ENCODE data around the gene MRPL39.

MRPL39 gene

GRCh38 chr21:25607151-25608043, at the start of gene MRPL39:
TSS of gene MRPL39 (minus strand) at chr21:25607481. CDS start at chr21:25607475, 6 bp downstream.
- H3K36me3 ChIP-seq (replicated peaks) = peaks cover 10% of the 10 kb centered on the region
- TF ChIP-seq, protein P1, sequence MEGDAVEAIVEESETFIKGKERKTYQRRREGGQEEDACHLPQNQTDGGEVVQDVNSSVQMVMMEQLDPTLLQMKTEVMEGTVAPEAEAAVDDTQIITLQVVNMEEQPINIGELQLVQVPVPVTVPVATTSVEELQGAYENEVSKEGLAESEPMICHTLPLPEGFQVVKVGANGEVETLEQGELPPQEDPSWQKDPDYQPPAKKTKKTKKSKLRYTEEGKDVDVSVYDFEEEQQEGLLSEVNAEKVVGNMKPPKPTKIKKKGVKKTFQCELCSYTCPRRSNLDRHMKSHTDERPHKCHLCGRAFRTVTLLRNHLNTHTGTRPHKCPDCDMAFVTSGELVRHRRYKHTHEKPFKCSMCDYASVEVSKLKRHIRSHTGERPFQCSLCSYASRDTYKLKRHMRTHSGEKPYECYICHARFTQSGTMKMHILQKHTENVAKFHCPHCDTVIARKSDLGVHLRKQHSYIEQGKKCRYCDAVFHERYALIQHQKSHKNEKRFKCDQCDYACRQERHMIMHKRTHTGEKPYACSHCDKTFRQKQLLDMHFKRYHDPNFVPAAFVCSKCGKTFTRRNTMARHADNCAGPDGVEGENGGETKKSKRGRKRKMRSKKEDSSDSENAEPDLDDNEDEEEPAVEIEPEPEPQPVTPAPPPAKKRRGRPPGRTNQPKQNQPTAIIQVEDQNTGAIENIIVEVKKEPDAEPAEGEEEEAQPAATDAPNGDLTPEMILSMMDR (IDR thresholded peaks at IDR 0.05; ENCODE audit: low read depth, low read length, missing control alignments) = peak; percentile 84
- peak within 1 kb of the TSS; percentile 86 for H3K4me3 ChIP-seq (ENCODE audit: low read depth, low read length)
- in situ Hi-C loops (cut with HindIII; ENCODE audit: low pct_ligation_motif_present, low sequenced_read_pairs) = no loop called here
- no peaks in the 10 kb centered on the region for H3K27me3 ChIP-seq (replicated peaks)
- H3K27ac ChIP-seq = peak within 1 kb of the TSS; percentile 80
- peak; percentile 86 for DNase-seq

DNA sequence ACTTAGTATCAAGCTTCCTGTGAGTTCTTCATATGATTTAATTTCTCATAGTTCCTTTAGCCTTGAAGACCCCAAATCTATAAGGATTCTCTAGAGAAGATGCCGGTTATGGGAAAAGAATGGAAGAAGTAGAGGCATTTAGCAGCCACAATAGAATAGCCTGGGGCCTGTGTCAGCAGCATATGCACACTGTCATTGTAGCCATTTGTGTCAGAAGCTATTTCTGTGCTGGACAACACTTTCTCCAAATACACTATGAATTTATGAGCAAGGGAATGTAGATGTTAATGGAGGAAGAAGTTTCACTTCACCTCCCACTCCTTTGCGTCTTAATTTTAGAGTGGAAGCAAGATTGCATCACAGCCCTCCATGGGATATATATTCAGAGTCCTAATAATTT, 49.1 kb upstream of the MRPL39 start:
- Histone ChIP-seq H3K27me3 (replicated peaks) (no peaks in the 10 kb centered on the region), H3K27ac (no peak overlapping the region), H3K36me3 (replicated peaks) (no peaks in the 10 kb centered on the region), H3K4me3 (ENCODE audit: low read depth, low read length) (no peak overlapping the region)
- TF ChIP-seq, protein P1 (IDR thresholded peaks at IDR 0.05; ENCODE audit: low read depth, low read length, missing control alignments) = no peak
- no peak for DNase-seq
- in situ Hi-C loops (cut with HindIII; ENCODE audit: low pct_ligation_motif_present, low sequenced_read_pairs) = no loop called here

GRCh38 chr21:25649146-25649545, 41.9 kb upstream of the MRPL39 start:
- no peak overlapping the region for H3K27ac ChIP-seq
- no peak for DNase-seq
- H3K27me3 ChIP-seq (replicated peaks) = no peaks in the 10 kb centered on the region
- in situ Hi-C loops (cut with HindIII; ENCODE audit: low pct_ligation_motif_present, low sequenced_read_pairs) = no loop called here
- TF ChIP-seq, protein P1 (IDR thresholded peaks at IDR 0.05; ENCODE audit: low read depth, low read length, missing control alignments) = no peak
- no peaks in the 10 kb centered on the region for H3K36me3 ChIP-seq (replicated peaks)
- H3K4me3 ChIP-seq (ENCODE audit: low read depth, low read length) = no peak overlapping the region

DNA sequence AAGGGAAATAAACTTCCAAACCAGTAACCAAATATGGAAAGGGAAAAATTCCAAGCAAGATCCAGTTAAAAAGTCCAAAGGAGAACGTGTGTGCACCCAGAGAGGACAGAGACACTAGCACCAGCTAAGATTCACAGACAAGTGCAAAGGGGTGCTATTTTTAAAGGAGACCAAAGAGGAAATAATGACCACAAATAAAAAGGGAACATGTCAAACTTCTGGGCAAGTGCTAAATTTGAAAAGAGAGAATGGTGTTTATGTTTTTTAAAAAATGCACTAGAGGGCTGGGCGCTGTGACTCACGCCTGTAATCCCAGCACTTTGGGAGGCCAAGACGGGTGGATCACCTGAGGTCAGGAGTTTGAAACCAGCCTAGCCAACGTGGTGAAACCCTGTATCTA, 40.4 kb upstream of the MRPL39 start:
- Histone ChIP-seq H3K27ac (no peak overlapping the region), H3K4me3 (ENCODE audit: low read depth, low read length) (no peak overlapping the region), H3K36me3 (replicated peaks) (no peaks in the 10 kb centered on the region), H3K27me3 (replicated peaks) (no peaks in the 10 kb centered on the region)
- TF ChIP-seq, protein P1 (IDR thresholded peaks at IDR 0.05; ENCODE audit: low read depth, low read length, missing control alignments) = no peak
- in situ Hi-C loops (cut with HindIII; ENCODE audit: low pct_ligation_motif_present, low sequenced_read_pairs) = no loop called here
- no peak for DNase-seq

GRCh38 chr21:25646474-25646873, 39.2 kb upstream of the MRPL39 start:
- no peak for DNase-seq
- in situ Hi-C loops (cut with HindIII; ENCODE audit: low pct_ligation_motif_present, low sequenced_read_pairs) = no loop called here
- no peak overlapping the region for H3K4me3 ChIP-seq (ENCODE audit: low read depth, low read length)
- TF ChIP-seq, protein P1 (IDR thresholded peaks at IDR 0.05; ENCODE audit: low read depth, low read length, missing control alignments) = no peak
- H3K36me3 ChIP-seq (replicated peaks) = no peaks in the 10 kb centered on the region
- no peaks in the 10 kb centered on the region for H3K27me3 ChIP-seq (replicated peaks)
- no peak overlapping the region for H3K27ac ChIP-seq
